Smooth muscle cell (in vitro differentiated cells): ENCODE data around the gene TRAFD1. TPM values are rescaled to one million over a fixed set of nuclear protein-coding genes. Genes with fewer than 3 reads are reported as not detected.

Experiments
- DNase-seq: peaks from one replicate; lab custom pipeline; 2025; ENCODE audit not compliant: unreplicated experiment; lab: John Stamatoyannopoulos, UW
- H2AFZ ChIP-seq: fragments of 200-600 bp; sonication (generic); 2 replicates; pipeline ENCODE4 v1.6.0; 2016; ENCODE audit warnings: antibody characterized with exemption, low read depth, mild to moderate bottlenecking
- H3F3A ChIP-seq: fragments of 200-600 bp; sonication (generic); 2 replicates; pipeline ENCODE4 v1.6.0; 2017; ENCODE audit warnings: antibody characterized with exemption, low read depth
- H3K27ac ChIP-seq: fragments of 200-600 bp; sonication (generic); 2 replicates; pipeline ENCODE4 v1.5.1; 2016; ENCODE audit warnings: low read depth, mild to moderate bottlenecking
- H3K27me3 ChIP-seq: fragments of 200-600 bp; sonication (generic); 2 replicates; pipeline ENCODE4 v1.6.1; 2016; ENCODE audit warnings: low read depth, mild to moderate bottlenecking
- H3K36me3 ChIP-seq: fragments of 200-600 bp; sonication (generic); 2 replicates; pipeline ENCODE4 v1.5.1; 2016; ENCODE audit warnings: low read depth
- H3K4me1 ChIP-seq: fragments of 200-600 bp; sonication (generic); 2 replicates; pipeline ENCODE4 v1.5.1; 2016; ENCODE audit warnings: low read depth
- H3K4me2 ChIP-seq: fragments of 200-600 bp; sonication (generic); 2 replicates; pipeline ENCODE4 v1.6.0; 2016; ENCODE audit warnings: mild to moderate bottlenecking
- H3K4me3 ChIP-seq: fragments of 200-600 bp; sonication (generic); 2 replicates; pipeline ENCODE4 v1.5.1; 2016; ENCODE audit warnings: mild to moderate bottlenecking
- H3K79me2 ChIP-seq: fragments of 200-600 bp; sonication (generic); 2 replicates; pipeline ENCODE4 v1.6.0; 2016; ENCODE audit warnings: low read depth, mild to moderate bottlenecking
- H3K9ac ChIP-seq: fragments of 200-600 bp; sonication (generic); 2 replicates; pipeline ENCODE4 v1.6.0; 2016; ENCODE audit warnings: low read depth
- H3K9me3 ChIP-seq: fragments of 200-600 bp; sonication (generic); replicated peaks from 2 replicates; pipeline ENCODE4 v1.5.1; 2016; ENCODE audit warnings: low read depth
- H4K20me1 ChIP-seq: fragments of 200-600 bp; sonication (generic); 2 replicates; pipeline ENCODE4 v1.6.0; 2016; ENCODE audit warnings: low read depth
- CTCF ChIP-seq: fragments of 200-600 bp; sonication (generic); IDR thresholded peaks from 2 replicates; pipeline ENCODE4 v1.5.1; 2017; ENCODE audit warnings: borderline replicate concordance, mild to moderate bottlenecking, antibody characterized with exemption; ENCODE audit not compliant: insufficient read depth, poor library complexity, severe bottlenecking
- WGBS: methylation state at CpG from one replicate; pipeline ENCODE4 v1.1.7; 2016; ENCODE audit warnings: low lambda C conversion rate; 5-methylcytosine and 5-hydroxymethylcytosine counted together
- polyA plus RNA-seq: library from polyadenylated mRNA; unstranded; fragments of >200 nt; fragmentation: Nextera tagmentation; extraction: Ambion mirVana; gene quantifications from 2 replicates; pipeline ENCODE4 v1.2.1, GENCODE V29; 2016
- total RNA-seq: library from RNA; depleted of rRNA; stranded (reverse); fragments of >200 nt; gene quantifications from 2 replicates; pipeline ENCODE4 v1.2.3, GENCODE V29; 2014

TRAFD1 gene
- total and polyA plus RNA-seq, 2 experiments from 2014 or later = 30.2 to 44.8 TPM

- Histone ChIP-seq H3K4me3 (no peak overlapping the region), H3K79me2 (no peaks in the 10 kb centered on the region), H3K9ac (no peak overlapping the region), H2AFZ (no peak overlapping the region), H3F3A (no peaks in the 10 kb centered on the region), H3K27ac (peak overlapping the region; percentile 19), H3K27me3 (no peaks in the 10 kb centered on the region), H3K9me3 (no peaks in the 10 kb centered on the region), H3K4me1 (no peaks in the 10 kb centered on the region), H3K36me3 (no peaks in the 10 kb centered on the region), H4K20me1 (no peaks in the 10 kb centered on the region), H3K4me2 (no peak overlapping the region)
- no peak for DNase-seq
- no peak for TF ChIP-seq CTCF
- 72% methylated on average over 11 of the region's 11 CpGs for WGBS
Measured at GRCh38 chr12:112176321-112177010, 51.1 kb downstream of the TRAFD1 start.

GRCh38 chr12:112178796-112179195, 53.4 kb downstream of the TRAFD1 start:
- Histone ChIP-seq H3K27ac (no peak overlapping the region), H3K79me2 (no peaks in the 10 kb centered on the region), H3K9me3 (no peaks in the 10 kb centered on the region), H2AFZ (no peak overlapping the region), H3K9ac (no peak overlapping the region), H3K4me1 (no peaks in the 10 kb centered on the region), H3F3A (no peaks in the 10 kb centered on the region), H3K27me3 (no peaks in the 10 kb centered on the region), H3K4me3 (no peak overlapping the region), H4K20me1 (peaks cover 4% of the 10 kb centered on the region), H3K4me2 (no peak overlapping the region), H3K36me3 (no peaks in the 10 kb centered on the region)
- no peak for DNase-seq
- TF ChIP-seq CTCF = no peak
- 97% methylated on average over 13 of the region's 15 CpGs for WGBS

- no peak overlapping the region for H3K4me2 ChIP-seq
- H3K4me3 ChIP-seq = no peak overlapping the region
- H3K27ac ChIP-seq = no peak overlapping the region
- no peaks in the 10 kb centered on the region for H3K27me3 ChIP-seq
- H3K9ac ChIP-seq = no peak overlapping the region
- DNase-seq = no peak
- no peaks in the 10 kb centered on the region for H3F3A ChIP-seq
- H2AFZ ChIP-seq = no peak overlapping the region
- H3K4me1 ChIP-seq = no peaks in the 10 kb centered on the region
- no peaks in the 10 kb centered on the region for H3K36me3 ChIP-seq
- H3K79me2 ChIP-seq = no peaks in the 10 kb centered on the region
- peaks cover 6% of the 10 kb centered on the region for H4K20me1 ChIP-seq
- no peaks in the 10 kb centered on the region for H3K9me3 ChIP-seq
- WGBS = 98% methylated on average over 11 of the region's 11 CpGs
- no peak for TF ChIP-seq CTCF
Measured at GRCh38 chr12:112179341-112179740, 54.0 kb downstream of the TRAFD1 start.

GRCh38 chr12:112179916-112180315, 54.6 kb downstream of the TRAFD1 start:
- no peak overlapping the region for H3K4me2 ChIP-seq
- no peaks in the 10 kb centered on the region for H3F3A ChIP-seq
- H3K36me3 ChIP-seq = no peaks in the 10 kb centered on the region
- H3K27ac ChIP-seq = no peak overlapping the region
- H2AFZ ChIP-seq = no peak overlapping the region
- H4K20me1 ChIP-seq = peaks cover 6% of the 10 kb centered on the region
- H3K9ac ChIP-seq = no peak overlapping the region
- H3K9me3 ChIP-seq = no peaks in the 10 kb centered on the region
- H3K27me3 ChIP-seq = no peaks in the 10 kb centered on the region
- H3K4me1 ChIP-seq = no peaks in the 10 kb centered on the region
- H3K4me3 ChIP-seq = no peak overlapping the region
- no peak for DNase-seq
- WGBS = 90% methylated on average over 2 of the region's 2 CpGs
- TF ChIP-seq CTCF = no peak
- no peaks in the 10 kb centered on the region for H3K79me2 ChIP-seq
